HG02610 (cell line): ENCODE results near the gene WBP2.
"Not testable (repeated sequence)": the region's sequence is repeated elsewhere in the genome, so short reads cannot be mapped to it uniquely, and the experiment has no call there.

ENCODE experiments used
- ATAC-seq: cut with Tn5 transposase; IDR thresholded peaks from one replicate; pipeline ENCODE4 v1.9.1; 2021; ENCODE audit warnings: mild to moderate bottlenecking, moderate library complexity; ENCODE audit not compliant: unreplicated experiment

Gene WBP2

GRCh38 chr17:75869282-75870141 is 14.4 kb upstream of the WBP2 start:
- no peak for ATAC-seq

GRCh38 chr17:75868730-75869281 is 13.7 kb upstream of the WBP2 start:
- not testable (repeated sequence) for ATAC-seq

- not testable (repeated sequence) for ATAC-seq
Observed at GRCh38 chr17:75865404-75866188, 10.5 kb upstream of the WBP2 start.

DNA sequence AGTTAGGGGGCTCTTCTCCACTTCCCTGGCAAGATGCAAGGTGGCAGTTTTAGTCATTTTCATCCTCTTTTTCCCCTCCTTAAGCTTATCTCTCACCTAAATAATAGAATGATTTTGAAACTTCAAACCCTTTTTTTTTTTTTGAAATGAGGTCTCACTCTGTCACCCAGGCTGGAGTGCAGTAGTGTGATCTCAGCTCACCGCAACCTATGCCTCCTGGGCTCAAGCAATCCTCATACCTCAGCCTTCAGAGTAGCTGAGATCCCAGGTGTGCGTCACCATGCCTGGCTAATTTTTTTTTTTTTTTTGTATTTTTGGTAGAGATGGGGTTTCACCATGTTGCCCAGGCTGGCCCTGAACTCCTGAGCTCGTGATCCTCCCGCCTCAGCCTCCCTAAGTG is 9.8 kb upstream of the WBP2 start:
- ATAC-seq, result peak; percentile 14

- ATAC-seq, result peak; percentile 84
Observed at GRCh38 chr17:75864448-75864871, 9.3 kb upstream of the WBP2 start.

DNA sequence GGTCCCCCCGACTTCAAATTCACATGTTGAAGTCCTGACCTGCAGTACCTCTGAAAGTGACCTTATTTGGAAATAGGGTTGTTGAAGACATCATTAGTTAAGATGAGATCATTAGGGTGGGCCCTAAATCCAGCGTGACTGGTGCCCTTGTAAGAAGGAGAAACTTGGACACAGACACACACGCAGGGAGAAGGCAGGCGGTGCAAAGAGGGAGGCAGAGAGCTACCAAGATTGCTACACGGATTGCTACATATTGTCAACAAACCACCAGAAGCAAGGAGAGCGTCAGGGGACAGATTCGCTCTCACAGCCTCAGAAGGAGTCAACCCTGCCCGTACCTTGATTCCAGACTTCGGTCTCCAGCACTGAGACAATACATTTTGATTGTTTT is 6.8 kb upstream of the WBP2 start:
- ATAC-seq, result no peak

DNA sequence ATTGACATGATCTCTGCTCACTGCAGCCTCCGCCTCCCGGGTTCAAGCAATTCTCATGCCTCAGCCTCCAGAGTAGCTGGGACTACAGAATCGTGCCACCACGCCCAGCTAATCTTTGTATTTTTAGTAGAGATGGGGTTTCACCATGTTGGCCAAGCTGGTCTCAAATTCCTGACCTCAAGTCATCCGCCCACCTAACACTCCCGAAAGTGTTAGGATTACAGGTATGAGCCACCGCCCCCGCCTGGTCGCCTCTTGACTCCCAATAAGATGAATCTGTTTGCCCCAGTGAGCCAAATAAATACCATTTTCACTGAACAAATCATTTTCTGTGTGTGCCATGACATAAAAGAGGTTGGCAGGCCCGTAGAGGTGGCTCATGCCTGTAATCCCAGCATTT is 4.2 kb upstream of the WBP2 start:
- not testable (repeated sequence) for ATAC-seq

DNA sequence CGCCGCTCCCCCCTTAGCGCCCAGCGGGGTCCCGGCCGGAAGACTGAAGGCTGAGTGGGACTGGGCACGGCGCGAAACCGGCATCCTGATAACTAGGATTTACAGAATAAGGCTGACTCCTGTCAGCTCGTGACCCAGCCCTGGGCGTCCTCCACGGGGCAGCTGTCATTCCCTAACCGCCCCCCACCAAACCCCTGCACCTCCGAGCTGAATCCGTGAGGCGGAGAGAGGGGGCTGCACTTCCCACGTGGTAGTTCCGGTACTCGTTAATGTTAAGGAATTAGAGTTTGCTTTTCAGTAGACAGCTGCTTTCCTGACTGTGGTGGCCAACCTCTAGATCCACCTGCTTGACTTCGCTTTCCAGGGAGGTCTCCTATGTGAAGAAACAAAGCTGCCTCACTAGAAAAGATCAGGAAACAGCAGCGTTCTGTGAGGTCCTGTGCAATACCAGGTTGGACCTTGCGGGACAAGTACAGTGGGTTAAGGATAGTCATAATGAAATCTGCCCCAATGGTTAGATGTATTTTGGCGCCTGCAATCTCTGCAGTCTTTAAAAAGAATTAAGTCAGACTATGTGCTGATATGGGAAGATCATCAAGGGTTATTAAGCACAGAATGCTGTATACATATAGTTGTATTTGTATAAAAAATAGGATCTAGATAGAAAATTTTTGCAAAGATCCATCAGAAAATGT is 1.1 kb upstream of the WBP2 start:
- no peak for ATAC-seq

DNA sequence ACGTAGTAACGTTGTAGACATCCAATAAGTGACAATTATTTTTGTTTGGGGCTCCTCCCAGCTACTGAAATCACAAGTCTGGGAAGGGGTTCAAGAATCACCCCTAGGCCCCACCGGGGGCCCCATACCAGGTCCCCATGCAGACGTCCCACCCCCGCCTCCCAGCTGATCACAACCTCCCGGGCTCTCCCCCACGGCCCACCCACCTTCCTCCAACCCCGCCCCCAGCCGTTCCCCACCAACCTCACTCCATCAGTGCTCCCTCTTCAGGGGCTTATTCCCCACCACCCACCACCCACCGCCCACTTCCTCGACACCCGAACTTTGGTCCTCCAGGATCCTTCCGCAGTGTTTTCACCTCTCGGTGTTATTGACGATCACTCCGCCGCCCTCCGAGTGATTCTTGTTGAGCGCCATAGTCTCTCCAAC is 240 bp downstream of the WBP2 start:
- ATAC-seq, result peak; percentile 3

DNA sequence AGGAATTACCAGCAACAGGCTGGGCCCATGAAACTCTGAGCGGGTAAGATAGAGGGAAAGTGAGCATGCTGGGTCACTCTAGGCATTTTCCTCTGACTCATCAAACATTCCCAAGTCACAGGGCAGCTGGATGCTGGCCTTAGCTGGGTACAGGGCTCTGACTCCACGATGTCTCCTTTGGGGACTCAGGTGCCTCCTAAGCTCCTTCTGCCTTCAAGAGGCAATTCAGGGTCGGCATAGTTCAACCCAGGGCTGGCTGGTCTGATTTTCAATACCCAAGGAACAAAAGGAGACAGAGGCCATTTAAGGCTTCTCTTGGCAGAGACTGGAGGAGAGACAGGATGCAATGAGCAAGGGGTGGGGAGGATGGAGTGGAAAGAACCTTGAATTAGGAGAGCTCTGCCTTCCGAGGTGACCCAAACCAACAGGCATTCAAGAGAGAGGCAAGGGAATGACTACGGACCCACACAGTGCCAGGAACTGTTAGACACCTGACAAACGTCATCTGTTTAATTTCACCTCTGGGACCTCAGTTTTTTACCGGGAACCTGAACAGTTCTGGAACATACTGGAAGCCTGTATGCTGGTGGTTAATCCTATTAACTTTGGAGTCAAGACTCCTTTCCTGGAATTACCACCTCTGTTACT is 910 bp downstream of the WBP2 start:
- ATAC-seq, result no peak

DNA sequence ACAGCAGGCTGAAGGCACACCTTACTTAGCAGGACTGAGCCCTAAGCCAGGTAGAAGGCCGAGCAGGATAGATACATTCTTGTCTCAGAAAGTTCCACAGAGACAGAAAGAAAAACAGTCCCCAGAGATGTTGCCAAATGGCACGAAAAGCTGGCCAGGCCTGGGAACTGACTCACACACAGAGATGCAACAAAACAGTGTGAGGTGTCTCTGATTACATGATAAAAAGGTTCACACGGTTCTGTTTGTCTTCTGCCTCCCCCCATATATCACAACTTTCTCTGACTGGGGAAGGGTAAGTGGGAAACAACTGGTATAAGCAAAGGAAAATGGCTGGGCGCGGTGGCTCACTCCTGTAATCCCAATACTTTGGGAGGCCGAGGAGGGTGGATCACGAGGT is 1.7 kb downstream of the WBP2 start:
- ATAC-seq, result no peak

DNA sequence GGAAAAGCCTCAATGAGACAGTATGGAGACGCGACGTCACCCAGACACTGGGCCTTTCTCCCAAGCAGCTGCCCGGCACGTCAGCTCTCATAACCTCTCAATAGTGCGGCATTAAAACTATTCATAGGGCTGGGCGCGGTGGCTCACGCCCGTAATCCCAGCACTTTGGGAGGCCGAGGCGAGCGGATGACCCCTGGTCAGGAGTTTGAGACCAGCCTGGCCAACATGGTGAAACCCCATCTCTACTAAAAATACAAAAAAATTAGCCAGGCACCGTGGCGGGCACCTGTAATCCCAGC is 3.5 kb downstream of the WBP2 start:
- ATAC-seq, result not testable (repeated sequence)

DNA sequence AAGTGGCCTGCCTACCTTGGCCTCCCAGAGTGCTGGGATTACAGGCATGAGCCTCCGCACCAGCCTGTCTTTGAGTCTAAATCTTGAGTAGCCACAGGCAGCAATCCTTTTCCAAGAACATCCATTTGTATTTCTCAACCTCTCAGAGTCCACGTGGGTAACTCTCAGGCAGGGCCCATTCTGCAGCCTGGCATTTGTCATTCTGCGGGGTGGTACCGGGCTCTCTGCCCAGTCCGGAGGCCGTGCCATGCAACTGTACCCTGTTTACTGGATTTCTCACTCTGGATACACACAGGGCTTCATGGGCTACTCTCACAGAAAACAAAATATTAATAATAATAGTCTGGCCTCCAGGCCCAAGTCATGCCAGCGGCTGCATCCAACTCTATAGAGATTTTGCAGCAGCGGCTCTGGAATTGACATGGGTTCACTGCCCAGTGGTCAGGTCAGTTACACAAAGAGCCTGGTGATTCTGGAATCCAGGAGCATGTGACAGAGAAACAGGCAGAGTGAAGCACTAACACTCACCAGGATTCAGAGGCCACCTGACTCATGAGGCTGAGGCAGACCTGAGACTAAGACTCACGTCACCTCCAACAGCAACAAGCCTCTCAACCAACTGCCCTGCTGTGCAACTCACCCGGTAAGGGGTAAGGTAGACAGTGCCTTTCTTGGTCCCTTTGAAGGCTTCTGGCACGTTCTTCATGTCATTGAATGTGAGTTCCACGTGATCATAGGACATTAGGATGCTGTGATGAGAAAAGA is 4.0 kb downstream of the WBP2 start:
- ATAC-seq, result no peak

- ATAC-seq, result no peak
Observed at GRCh38 chr17:75849724-75850123, 5.4 kb downstream of the WBP2 start.

- no peak for ATAC-seq
Observed at GRCh38 chr17:75849279-75849646, 5.9 kb downstream of the WBP2 start.

GRCh38 chr17:75848523-75849278 is 6.4 kb downstream of the WBP2 start:
- no peak for ATAC-seq

GRCh38 chr17:75847614-75848522 is 7.3 kb downstream of the WBP2 start:
- no peak for ATAC-seq
